Vagina (tissue), 2 donors: ENCODE measurements around the gene MEGF9. TPM values are rescaled to one million over a fixed set of nuclear protein-coding genes. Genes with fewer than 3 reads are reported as not detected.
"Not testable (repeated sequence)": the region's sequence is repeated elsewhere in the genome, so short reads cannot be mapped to it uniquely, and the experiment has no call there.

ENCODE experiments used
- DNase-seq, 2 donors: peaks; one replicate each; pipeline ENCODE4 v3.0.0-alpha.2; 2017; ENCODE audit errors: extremely low spot score in 2 of 2
- H3K27ac ChIP-seq: fragments of 200-600 bp; sonication (generic); one replicate; pipeline ENCODE4 v1.5.1; 2019
- H3K27me3 ChIP-seq: fragments of 200-600 bp; sonication (generic); one replicate; pipeline ENCODE4 v1.5.1; 2019
- H3K36me3 ChIP-seq, 2 donors: fragments of 200-600 bp; sonication (generic); one replicate each; pipeline ENCODE4 v1.5.1; 2017 to 2019
- H3K4me1 ChIP-seq: fragments of 200-600 bp; sonication (generic); one replicate; pipeline ENCODE4 v1.5.1; 2019
- H3K4me3 ChIP-seq, 2 donors: fragments of 200-600 bp; sonication (generic); 1 replicate in 1 of 2; 2 replicates in 1 of 2; pipeline ENCODE4 v1.5.1; 2016 to 2019
- H3K9me3 ChIP-seq: fragments of 200-600 bp; sonication (generic); one replicate; pipeline ENCODE4 v1.5.1; 2019
- CTCF ChIP-seq, 3 experiments: fragments of 450-650 bp in 2 of 3; fragments of 200-600 bp in 1 of 3; sonication (generic) in 1 of 3; IDR thresholded peaks; one replicate each; pipeline ENCODE4 v1.5.1; 2017 to 2019; ENCODE audit warnings: antibody characterized with exemption in 3 of 3, mild to moderate bottlenecking in 2 of 3, moderate library complexity in 2 of 3
- POLR2A ChIP-seq, 2 donors: fragments of 450-650 bp; IDR thresholded peaks; one replicate each; pipeline ENCODE4 v1.6.1; 2017; ENCODE audit warnings: antibody characterized with exemption in 2 of 2, mild to moderate bottlenecking in 2 of 2, moderate library complexity in 2 of 2
- POLR2AphosphoS5 ChIP-seq, 2 donors: sonication (generic); formaldehyde crosslinking; IDR thresholded peaks; one replicate each; pipeline ENCODE4 v1.9.0; 2017; ENCODE audit warnings: antibody characterized with exemption in 2 of 2, mild to moderate bottlenecking in 2 of 2, low read depth in 1 of 2; ENCODE audit not compliant: insufficient read depth in 1 of 2
- intact Hi-C: fragments of 100-400 bp; cut with DNase I; formaldehyde crosslinking; loops from one replicate; pipeline ENCODE4 v1.15.1; 2023
- total RNA-seq: library from RNA; depleted of rRNA; stranded (reverse); fragments of >200 nt; gene quantifications from one replicate; pipeline ENCODE4 v1.2.3, GENCODE V29; 2016

Gene MEGF9
- total RNA-seq, 1 donor from 2014 or later, result 17.7 TPM

- no peak overlapping the region for H3K27ac ChIP-seq
- no peak for DNase-seq
- no peaks in the 10 kb centered on the region for H3K4me1 ChIP-seq
- no peaks in the 10 kb centered on the region for H3K36me3 ChIP-seq
- TF ChIP-seq POLR2A (IDR thresholded peaks at IDR 0.05), result no peak
- TF ChIP-seq POLR2AphosphoS5 (IDR thresholded peaks at IDR 0.05; ENCODE audit: insufficient read depth in 1 of 2, low read depth in 1 of 2), result no peak
- TF ChIP-seq CTCF (IDR thresholded peaks at IDR 0.05), result no peak
- no peaks in the 10 kb centered on the region for H3K9me3 ChIP-seq
- no peak overlapping the region for H3K4me3 ChIP-seq
- H3K27me3 ChIP-seq, result no peaks in the 10 kb centered on the region
- intact Hi-C loops, result no loop called here
Observed at GRCh38 chr9:120757026-120757913, 43.0 kb upstream of the MEGF9 start.

GRCh38 chr9:120756531-120756930 is 42.3 kb upstream of the MEGF9 start:
- no peaks in the 10 kb centered on the region for H3K9me3 ChIP-seq

GRCh38 chr9:120755810-120756434 is 41.7 kb upstream of the MEGF9 start:
- Histone ChIP-seq H3K27me3 (no peaks in the 10 kb centered on the region), H3K27ac (no peak overlapping the region), H3K36me3 (no peaks in the 10 kb centered on the region), H3K4me3 (no peak overlapping the region), H3K9me3 (no peaks in the 10 kb centered on the region), H3K4me1 (no peaks in the 10 kb centered on the region)
- no peak for DNase-seq
- intact Hi-C loops, result no loop called here
- TF ChIP-seq CTCF (IDR thresholded peaks at IDR 0.05) (peak; percentile 84 to 94 (median 87)), POLR2A (IDR thresholded peaks at IDR 0.05) (no peak)

More at GRCh38 chr9:120756531-120756930, 42.3 kb upstream of the MEGF9 start:
- TF ChIP-seq POLR2AphosphoS5 (IDR thresholded peaks at IDR 0.05; ENCODE audit: insufficient read depth in 1 of 2, low read depth in 1 of 2), result no peak
- no peak for TF ChIP-seq CTCF (IDR thresholded peaks at IDR 0.05)
- TF ChIP-seq POLR2A (IDR thresholded peaks at IDR 0.05), result no peak
- Histone ChIP-seq H3K36me3 (no peaks in the 10 kb centered on the region), H3K27ac (no peak overlapping the region), H3K4me1 (no peaks in the 10 kb centered on the region), H3K4me3 (no peak overlapping the region), H3K27me3 (no peaks in the 10 kb centered on the region)
- intact Hi-C loops, result no loop called here
- no peak for DNase-seq

- no peak for DNase-seq
- no peak for TF ChIP-seq POLR2AphosphoS5 (IDR thresholded peaks at IDR 0.05; ENCODE audit: insufficient read depth in 1 of 2, low read depth in 1 of 2)
- TF ChIP-seq CTCF (IDR thresholded peaks at IDR 0.05), result no peak
- no peak for TF ChIP-seq POLR2A (IDR thresholded peaks at IDR 0.05)
- Histone ChIP-seq H3K36me3 (no peaks in the 10 kb centered on the region), H3K4me3 (no peak overlapping the region), H3K4me1 (no peaks in the 10 kb centered on the region), H3K9me3 (no peaks in the 10 kb centered on the region), H3K27me3 (no peaks in the 10 kb centered on the region), H3K27ac (no peak overlapping the region)
- intact Hi-C loops, result no loop called here
Observed at GRCh38 chr9:120755044-120755443, 40.8 kb upstream of the MEGF9 start.

GRCh38 chr9:120750421-120750820 is 36.2 kb upstream of the MEGF9 start:
- DNase-seq, result no peak
- Histone ChIP-seq H3K27ac (no peak overlapping the region), H3K4me1 (no peaks in the 10 kb centered on the region), H3K36me3 (no peaks in the 10 kb centered on the region), H3K9me3 (no peaks in the 10 kb centered on the region), H3K4me3 (no peak overlapping the region), H3K27me3 (no peaks in the 10 kb centered on the region)
- TF ChIP-seq POLR2AphosphoS5 (IDR thresholded peaks at IDR 0.05; ENCODE audit: insufficient read depth in 1 of 2, low read depth in 1 of 2) (no peak), POLR2A (IDR thresholded peaks at IDR 0.05) (no peak), CTCF (IDR thresholded peaks at IDR 0.05) (no peak)
- intact Hi-C loops, result no loop called here

- DNase-seq, H3K36me3 ChIP-seq, intact Hi-C loops, H3K27me3 ChIP-seq, H3K4me1 ChIP-seq, H3K27ac ChIP-seq, H3K4me3 ChIP-seq, H3K9me3 ChIP-seq: not testable (repeated sequence)
Observed at GRCh38 chr9:120746366-120746765, 32.1 kb upstream of the MEGF9 start.
